Smooth muscle cell of the brain vasculature (primary cell): Measurements from ENCODE around the gene TSSK2.

Experiments
- DNase-seq: peaks from one replicate; pipeline ENCODE4 v3.0.0-alpha.2; 2012; ENCODE audit warnings: low read depth, low spot score

Gene TSSK2

GRCh38 chr22:19169002-19169946 lies 38.2 kb downstream of the TSSK2 start:
- no peak for DNase-seq

DNA sequence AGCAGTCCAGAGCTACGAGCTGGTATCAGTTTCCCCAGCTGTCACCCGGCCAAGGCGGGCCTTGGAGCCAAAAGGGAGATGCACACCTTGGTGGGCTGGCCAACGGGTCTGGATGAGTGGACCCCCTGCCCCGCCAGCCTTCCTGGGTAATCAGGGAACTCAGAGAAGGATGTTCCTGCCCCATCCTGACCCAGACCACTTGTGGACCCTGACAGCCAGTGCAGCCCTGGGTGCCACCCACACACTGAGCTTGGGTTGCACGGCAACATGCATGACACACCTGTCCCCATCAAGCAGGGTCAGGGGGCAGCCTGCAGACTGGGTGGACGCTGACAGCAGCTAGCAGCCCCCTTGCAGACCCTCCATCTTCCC lies 38.8 kb downstream of the TSSK2 start:
- no peak for DNase-seq

- DNase-seq = no peak
These were observed 41.3 kb downstream of the TSSK2 start for GRCh38 chr22:19172213-19173046.

DNA sequence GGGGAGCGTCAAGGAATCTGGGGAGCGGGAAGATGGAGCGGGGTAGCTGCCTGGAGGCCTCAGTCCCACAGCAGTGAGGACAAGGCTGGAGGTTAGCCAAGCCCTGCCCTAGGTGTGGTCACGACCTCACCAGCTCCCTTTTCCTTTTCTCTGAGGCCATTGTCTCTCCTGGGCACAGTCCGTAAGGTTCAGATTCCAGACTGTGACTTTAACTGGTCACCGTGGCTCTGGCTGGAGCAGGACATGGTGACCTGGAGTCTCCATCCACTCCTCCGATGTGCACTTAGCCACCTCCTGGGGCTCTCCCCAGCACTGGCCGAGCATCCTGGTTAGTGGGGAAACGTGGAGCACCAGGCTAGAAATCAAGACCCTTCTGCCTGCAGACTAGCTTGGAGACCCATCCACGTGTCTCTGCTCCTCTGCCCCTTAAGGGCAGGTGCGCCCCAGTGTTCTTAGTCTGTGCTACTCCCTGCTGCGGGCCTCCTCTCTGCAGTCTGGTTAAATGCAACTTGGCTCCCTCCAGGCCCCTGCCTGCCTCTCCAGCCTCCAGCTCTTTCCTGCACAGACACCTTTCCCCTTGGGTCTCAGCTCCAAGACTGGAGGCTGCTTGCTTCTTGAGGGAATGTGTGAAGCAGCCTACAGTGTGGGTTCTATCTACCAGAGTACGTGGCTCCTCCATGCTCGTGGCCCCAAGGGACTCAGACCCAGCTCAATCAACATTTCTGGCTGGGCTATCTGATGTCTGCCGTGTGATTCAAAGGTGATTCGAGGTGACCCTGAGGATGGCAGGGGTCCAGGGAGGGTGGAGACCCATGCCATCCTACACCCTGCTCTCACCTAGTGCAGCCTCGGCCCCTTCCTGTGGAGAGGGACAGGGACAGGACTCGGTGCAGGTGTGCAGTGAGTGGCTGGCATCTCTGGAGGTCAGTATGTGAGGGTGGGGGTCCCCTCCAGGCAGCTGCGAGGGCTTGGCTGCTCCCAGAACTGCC lies 42.2 kb downstream of the TSSK2 start:
- no peak for DNase-seq

- peak; percentile 31 for DNase-seq
These were observed 43.3 kb downstream of the TSSK2 start for GRCh38 chr22:19174106-19175025.

- DNase-seq = no peak
These were observed 44.0 kb downstream of the TSSK2 start for GRCh38 chr22:19175026-19175601.

DNA sequence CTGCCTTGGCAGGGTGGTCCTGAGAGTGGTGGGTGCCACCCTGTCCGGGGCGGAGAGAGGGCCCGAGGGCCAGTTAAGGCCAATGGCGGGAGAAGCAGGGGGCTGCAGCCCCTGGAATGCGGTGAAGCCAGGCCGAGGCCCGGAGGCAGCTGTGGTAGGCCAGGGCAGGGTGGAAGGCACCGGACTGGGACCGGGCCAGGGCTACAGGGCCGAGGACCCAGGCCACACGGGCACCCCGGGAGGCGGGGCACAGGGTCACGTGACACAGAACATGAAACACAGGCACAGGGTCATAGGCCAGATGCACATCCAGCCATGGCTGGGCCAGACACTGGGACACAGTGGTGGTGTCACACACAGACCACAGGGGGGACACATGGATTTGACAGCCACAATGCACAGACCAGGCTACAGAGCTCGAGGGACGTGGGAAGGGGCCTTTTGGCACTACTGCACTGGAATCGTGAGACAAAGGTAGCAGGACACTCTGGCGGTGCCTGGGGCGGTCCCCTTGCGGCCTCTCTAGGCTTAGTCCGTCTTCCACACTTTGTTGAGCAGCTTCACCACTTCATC lies 44.6 kb downstream of the TSSK2 start:
- no peak for DNase-seq

- no peak for DNase-seq
These were observed 45.1 kb downstream of the TSSK2 start for GRCh38 chr22:19176175-19176643.

GRCh38 chr22:19176732-19177131 lies 45.6 kb downstream of the TSSK2 start:
- no peak for DNase-seq

GRCh38 chr22:19177164-19178064 lies 46.3 kb downstream of the TSSK2 start:
- DNase-seq = no peak

DNA sequence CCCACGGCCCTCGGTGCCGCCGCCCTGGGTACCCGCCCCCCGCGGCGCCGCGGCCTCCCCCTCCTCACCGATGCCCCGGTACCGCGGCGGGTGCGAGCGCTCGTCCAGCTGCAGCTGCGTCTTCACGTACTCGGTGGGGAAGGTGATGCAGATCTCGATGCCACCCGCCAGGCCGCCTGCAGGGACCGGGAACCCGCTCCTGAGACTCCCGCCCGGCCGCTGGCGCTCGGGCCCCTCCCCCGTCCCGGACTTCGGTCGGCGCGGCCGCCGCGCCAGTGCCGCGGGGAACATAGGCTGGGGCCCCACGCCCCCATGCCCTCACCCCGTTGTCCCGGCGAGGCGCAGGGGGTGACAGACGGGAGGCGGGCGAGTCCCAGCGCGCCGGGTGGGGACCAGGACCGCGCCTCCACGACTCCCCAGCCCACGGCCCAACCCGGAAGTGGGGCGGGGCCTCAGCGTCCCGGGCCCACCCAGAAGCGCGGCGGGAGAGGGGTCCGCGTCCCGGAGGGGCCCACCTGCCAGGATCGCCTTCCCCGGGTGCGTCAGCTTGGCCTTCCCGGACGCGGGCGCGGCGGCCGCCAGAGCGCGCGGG lies 47.1 kb downstream of the TSSK2 start:
- no peak for DNase-seq

DNA sequence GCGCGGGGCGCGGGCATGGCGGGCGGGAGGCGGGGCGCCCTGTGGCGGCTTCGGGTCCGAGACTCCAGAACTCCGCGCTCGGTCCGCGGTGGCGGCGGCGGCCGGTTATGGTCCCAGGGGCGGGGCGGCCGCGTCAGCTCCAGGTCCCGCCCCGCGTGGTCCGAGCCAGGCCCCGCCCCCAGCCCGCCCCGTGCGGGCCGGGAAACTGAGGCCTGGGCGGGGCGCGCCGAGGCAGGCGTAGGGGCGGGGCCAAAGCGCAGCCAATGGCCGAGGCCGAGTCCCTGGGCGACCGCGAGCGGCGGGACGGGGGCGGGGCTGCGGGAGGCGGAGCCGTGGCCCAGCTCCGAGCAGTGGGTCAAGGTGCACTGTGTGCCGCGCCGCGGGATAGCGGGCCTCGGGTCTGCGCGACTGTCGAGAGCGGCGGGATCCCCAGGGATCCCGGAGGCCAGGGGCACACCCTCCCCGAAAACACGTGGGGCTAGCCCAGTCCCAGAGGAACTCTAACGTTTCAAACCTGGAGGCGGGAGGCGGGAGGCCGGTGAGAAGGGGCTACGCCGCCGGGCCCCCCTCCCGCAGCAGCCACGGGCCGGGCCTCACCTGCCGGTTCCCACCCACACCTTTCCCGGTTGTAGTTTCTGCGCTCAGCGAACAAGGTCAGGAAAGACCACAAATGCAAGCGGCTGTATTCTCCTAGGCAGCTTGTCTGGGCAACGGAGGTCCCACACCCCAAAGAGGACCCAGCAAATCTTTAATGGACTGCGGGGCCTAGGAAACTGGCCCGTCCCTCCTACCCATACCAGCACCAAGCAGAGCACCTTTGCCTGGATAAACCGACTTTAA lies 47.8 kb downstream of the TSSK2 start, which contains the start of gene SLC25A1:
Gene SLC25A1 (minus strand): TSS at position 80 of the 840 bp plus-strand sequence. CDS start 63 bp downstream, at position 17.
- peak; percentile 61 for DNase-seq

DNA sequence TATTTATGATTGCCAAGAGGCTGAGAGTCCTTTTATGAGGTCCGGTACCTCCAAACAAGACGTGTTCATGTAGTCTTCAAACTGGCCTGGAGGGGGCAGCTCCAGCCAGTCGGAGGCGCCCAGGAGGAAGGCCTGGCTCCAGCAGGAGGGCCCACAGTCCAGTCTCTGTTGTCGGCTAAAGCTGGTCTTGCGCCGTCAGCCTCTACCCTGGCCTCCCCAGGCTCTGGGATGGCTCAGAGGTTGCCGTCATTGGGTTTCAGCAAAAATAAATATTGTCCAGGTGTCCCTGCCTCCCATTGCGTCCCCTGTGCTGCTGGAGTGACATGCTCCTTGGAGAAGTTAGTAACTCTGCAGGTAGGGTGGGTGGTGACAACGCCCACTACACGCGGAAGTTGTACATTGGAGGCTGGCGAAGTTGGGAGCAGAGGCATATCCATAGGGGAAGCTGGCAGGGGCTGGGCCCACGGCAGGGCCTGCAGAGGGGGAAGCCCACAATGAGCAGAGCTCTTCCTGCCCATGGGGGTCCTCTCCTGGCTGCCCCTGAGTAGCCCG lies 48.5 kb downstream of the TSSK2 start:
- DNase-seq = peak; percentile 73

DNA sequence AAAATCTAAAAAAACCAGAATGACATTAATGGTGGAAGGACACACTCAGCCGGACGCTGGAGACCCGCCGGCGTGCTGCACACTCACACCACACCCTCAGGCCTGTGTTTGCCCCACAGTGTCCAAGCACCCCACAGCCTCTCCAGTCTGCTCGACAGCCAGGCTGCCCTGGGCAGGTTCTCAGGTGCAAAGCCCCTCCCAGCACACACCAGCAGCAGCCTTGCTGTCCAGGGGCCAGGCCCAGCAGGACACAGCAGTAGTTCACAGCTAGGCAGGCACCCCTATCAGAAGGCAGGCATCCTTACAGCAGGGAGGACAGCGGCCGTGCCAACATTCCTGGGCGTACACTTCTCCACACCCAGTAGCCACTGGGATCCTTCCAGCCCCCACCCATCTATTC lies 49.1 kb downstream of the TSSK2 start:
- no peak for DNase-seq

DNA sequence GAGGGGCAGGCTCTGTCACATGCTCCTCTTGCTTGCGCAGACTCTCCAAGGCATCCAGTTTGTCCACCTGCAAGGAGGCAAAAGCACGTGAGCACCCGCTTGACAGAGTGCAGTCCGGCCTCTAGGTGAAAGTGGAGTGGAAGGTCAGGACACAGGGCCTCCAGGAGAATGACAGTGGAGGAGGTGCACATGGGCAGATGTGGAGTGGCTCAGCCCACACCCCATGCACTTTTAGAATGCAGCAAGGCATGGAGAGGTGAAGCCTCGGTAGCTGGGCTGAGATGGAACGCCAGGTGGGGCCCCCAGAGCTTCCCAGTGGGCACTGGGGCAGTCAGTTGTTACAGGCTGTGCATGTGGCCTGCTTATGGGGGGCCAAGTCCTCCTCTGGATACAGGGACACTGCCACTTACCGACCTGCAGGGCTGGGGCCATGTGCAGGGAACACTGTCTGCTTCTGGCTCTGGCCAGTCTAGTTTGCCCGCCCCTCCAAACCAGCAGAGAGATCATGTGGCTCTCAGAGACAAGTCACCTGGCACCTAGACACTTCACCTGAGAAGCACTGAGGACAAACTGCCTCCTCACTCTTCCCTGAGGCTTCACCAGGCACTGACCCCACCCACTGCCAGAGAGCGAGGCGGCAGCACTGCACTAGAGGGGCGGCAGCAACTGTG lies 49.8 kb downstream of the TSSK2 start:
- DNase-seq = no peak
